T-cell (primary cell): ENCODE data around the gene RBL1. TPM values are rescaled to one million over a fixed set of nuclear protein-coding genes. Genes with fewer than 3 reads are reported as not detected.

ENCODE experiments used
- ATAC-seq, 4 experiments: fragments of 200-7000 bp in 3 of 4; fragments of 150-1000 bp in 1 of 4; cut with Tn5 transposase; replicated peaks in 1 of 4; 1 replicate in 3 of 4; 2 replicates in 1 of 4; pipeline ENCODE4 v1.10.0; 2021; ENCODE audit warnings: moderate library complexity in 3 of 4, mild to moderate bottlenecking in 2 of 4, moderate number of reproducible peaks in 1 of 4
- CTCF ChIA-PET, 2 donors: fragments of 300-600 bp; sonication (Branson Sonifier 250); formaldehyde crosslinking; loops; one replicate each; lab custom pipeline; 2022; ENCODE audit warnings: antibody characterized with exemption in 2 of 2; lab: Charles Lee
- POLR2A ChIA-PET, 2 donors: fragments of 300-600 bp; sonication (Branson Sonifier 250); formaldehyde crosslinking; loops; one replicate each; lab custom pipeline; 2022; ENCODE audit warnings: antibody characterized with exemption in 2 of 2; lab: Charles Lee
- DNase-seq, 35 experiments: peaks; one replicate each; pipeline versions ENCODE4 v3.0.0 to v3.0.0-alpha.2; 2013 to 2023
- H3K27ac ChIP-seq: one replicate; pipeline ENCODE4 v1.5.1; 2013; ENCODE audit warnings: low read length
- H3K27me3 ChIP-seq, 2 experiments: replicated peaks in 1 of 2; 1 replicate in 1 of 2; 2 replicates in 1 of 2; pipeline versions ENCODE4 v1.6.1 to v1.7.0; 2013; ENCODE audit warnings: low read length in 1 of 2, mixed read lengths in 1 of 2; ENCODE audit not compliant: control insufficient read depth in 2 of 2, insufficient read depth in 2 of 2; ENCODE audit errors: extremely low read depth in 1 of 2
- H3K36me3 ChIP-seq, 2 donors: 1 replicate in 1 of 2; 2 replicates in 1 of 2; pipeline versions ENCODE4 v1.6.1 to v1.7.0; 2013; ENCODE audit warnings: low read length in 1 of 2; ENCODE audit not compliant: control insufficient read depth in 2 of 2, insufficient read depth in 1 of 2; ENCODE audit errors: extremely low read depth in 1 of 2
- H3K4me1 ChIP-seq, 2 experiments: 1 replicate in 1 of 2; 2 replicates in 1 of 2; pipeline versions ENCODE4 v1.6.1 to v1.7.0; 2013; ENCODE audit warnings: low read length in 2 of 2, mixed read lengths in 1 of 2; ENCODE audit not compliant: insufficient read depth in 2 of 2, control insufficient read depth in 1 of 2; ENCODE audit errors: extremely low read depth in 1 of 2
- H3K4me3 ChIP-seq, 2 donors: 1 replicate in 1 of 2; 2 replicates in 1 of 2; pipeline versions ENCODE4 v1.5.1 to v1.7.0; 2013; ENCODE audit warnings: mild to moderate bottlenecking in 2 of 2, low read length in 1 of 2, moderate library complexity in 1 of 2; ENCODE audit not compliant: control insufficient read depth in 1 of 2; ENCODE audit errors: extremely low read depth in 1 of 2
- H3K9me3 ChIP-seq: 2 replicates; pipeline ENCODE4 v1.7.0; 2013
- H3K27ac Mint-ChIP-seq, 2 donors: one replicate each; pipeline ENCODE4 v1.8.0; 2020 to 2021; ENCODE audit warnings: mild to moderate bottlenecking in 2 of 2, mixed read lengths in 2 of 2
- H3K27me3 Mint-ChIP-seq, 2 donors: one replicate each; pipeline ENCODE4 v1.8.0; 2021 to 2022; ENCODE audit warnings: mixed read lengths in 2 of 2
- H3K36me3 Mint-ChIP-seq: one replicate; pipeline ENCODE4 v1.8.0; 2021; ENCODE audit warnings: mixed read lengths
- H3K4me1 Mint-ChIP-seq, 3 donors: one replicate each; pipeline ENCODE4 v1.8.0; 2020 to 2022; ENCODE audit warnings: mixed read lengths in 3 of 3, mild to moderate bottlenecking in 1 of 3
- H3K4me3 Mint-ChIP-seq, 3 donors: one replicate each; pipeline ENCODE4 v1.8.0; 2020 to 2022; ENCODE audit warnings: mild to moderate bottlenecking in 3 of 3, mixed read lengths in 3 of 3, moderate library complexity in 3 of 3
- H3K9me3 Mint-ChIP-seq, 3 donors: one replicate each; pipeline ENCODE4 v1.8.0; 2020 to 2022; ENCODE audit warnings: mixed read lengths in 3 of 3
- WGBS: methylation state at CpG from one replicate; pipeline ENCODE4 v1.1.5; 2013; ENCODE audit warnings: missing lambda C conversion rate; ENCODE audit not compliant: insufficient coverage; 5-methylcytosine and 5-hydroxymethylcytosine counted together
- total RNA-seq, 35 experiments: library from RNA in 6 of 35; stranded (reverse) in 6 of 35; fragments of 120-200 nt in 1 of 35; gene quantifications; one replicate each; pipeline versions ENCODE4 v1.2.1 to v1.2.4 and lab custom pipeline; 2013 to 2026

The RBL1 gene, protein sequence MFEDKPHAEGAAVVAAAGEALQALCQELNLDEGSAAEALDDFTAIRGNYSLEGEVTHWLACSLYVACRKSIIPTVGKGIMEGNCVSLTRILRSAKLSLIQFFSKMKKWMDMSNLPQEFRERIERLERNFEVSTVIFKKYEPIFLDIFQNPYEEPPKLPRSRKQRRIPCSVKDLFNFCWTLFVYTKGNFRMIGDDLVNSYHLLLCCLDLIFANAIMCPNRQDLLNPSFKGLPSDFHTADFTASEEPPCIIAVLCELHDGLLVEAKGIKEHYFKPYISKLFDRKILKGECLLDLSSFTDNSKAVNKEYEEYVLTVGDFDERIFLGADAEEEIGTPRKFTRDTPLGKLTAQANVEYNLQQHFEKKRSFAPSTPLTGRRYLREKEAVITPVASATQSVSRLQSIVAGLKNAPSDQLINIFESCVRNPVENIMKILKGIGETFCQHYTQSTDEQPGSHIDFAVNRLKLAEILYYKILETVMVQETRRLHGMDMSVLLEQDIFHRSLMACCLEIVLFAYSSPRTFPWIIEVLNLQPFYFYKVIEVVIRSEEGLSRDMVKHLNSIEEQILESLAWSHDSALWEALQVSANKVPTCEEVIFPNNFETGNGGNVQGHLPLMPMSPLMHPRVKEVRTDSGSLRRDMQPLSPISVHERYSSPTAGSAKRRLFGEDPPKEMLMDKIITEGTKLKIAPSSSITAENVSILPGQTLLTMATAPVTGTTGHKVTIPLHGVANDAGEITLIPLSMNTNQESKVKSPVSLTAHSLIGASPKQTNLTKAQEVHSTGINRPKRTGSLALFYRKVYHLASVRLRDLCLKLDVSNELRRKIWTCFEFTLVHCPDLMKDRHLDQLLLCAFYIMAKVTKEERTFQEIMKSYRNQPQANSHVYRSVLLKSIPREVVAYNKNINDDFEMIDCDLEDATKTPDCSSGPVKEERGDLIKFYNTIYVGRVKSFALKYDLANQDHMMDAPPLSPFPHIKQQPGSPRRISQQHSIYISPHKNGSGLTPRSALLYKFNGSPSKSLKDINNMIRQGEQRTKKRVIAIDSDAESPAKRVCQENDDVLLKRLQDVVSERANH
- total RNA-seq (10 to 100 TPM; 24.3 to 29.7 (median 28.2) TPM), total RNA-seq (lab: John Stamatoyannopoulos, UW) (15.2 to 146 (median 55.7) reads per million in 29 experiments)
- 30.2 TPM for total RNA-seq (2013)

DNA sequence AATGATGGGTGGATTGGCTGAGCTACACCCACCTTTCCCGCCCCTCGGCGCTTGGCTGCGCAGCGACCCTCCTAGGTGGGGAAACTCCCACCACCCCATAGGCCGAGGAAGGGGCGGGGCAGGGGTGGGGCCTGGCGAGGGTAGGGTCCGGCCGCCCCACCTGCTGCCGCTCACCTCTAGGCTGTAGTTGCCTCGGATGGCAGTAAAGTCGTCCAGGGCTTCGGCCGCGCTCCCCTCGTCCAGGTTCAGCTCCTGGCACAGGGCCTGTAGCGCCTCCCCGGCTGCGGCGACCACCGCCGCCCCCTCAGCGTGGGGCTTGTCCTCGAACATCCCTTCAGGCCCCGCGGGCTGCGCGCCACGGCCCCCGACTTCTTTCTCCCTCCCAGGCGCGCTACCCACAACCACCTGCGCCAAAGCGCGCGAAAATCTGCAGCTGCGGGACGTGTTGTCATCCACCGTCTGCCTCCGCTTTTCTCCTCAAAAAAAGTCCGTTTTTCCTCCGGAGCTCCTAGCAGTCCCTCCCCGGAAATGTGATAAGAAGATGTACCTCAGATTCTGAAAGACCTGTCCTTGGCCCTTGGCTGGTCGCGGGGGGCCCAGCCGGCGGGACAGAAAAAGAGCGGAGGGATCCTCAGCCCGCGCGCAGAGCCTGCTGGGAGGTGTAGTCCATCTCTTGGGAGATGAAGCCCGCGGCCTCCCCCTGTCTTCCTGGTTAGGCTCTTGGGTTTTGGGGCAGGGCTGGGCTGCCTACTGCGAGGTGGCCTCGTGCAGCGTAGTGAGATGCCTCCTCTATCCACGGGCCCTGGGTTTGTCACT, at the start of gene RBL1:
TSS of gene RBL1 (minus strand) at position 399 of the 816 bp plus-strand sequence. CDS start at position 330, 69 bp downstream.
- DNase-seq, result peak; percentile 72 to 89 (median 82)
- H3K36me3 Mint-ChIP-seq, result peaks cover 12% of the 10 kb centered on the region
- H3K9me3 Mint-ChIP-seq, result no peaks in the 10 kb centered on the region
- H3K4me1 Mint-ChIP-seq, result peaks cover 28 to 40% (median 35%) of the 10 kb centered on the region in 3 donors
- whole genome bisulfite sequencing, result 0% methylated on average over 53 of the region's 58 CpGs
- Histone ChIP-seq H3K4me1 (peaks cover 3 to 30% of the 10 kb centered on the region in 2 experiments), H3K4me3 (peak within 1 kb of the TSS; percentile 72 to 84), H3K36me3 (peaks cover 0 to 4% of the 10 kb centered on the region in 2 donors), H3K27ac (peak within 1 kb of the TSS; percentile 84), H3K9me3 (no peaks in the 10 kb centered on the region), H3K27me3 (no peaks in the 10 kb centered on the region)
- H3K27me3 Mint-ChIP-seq, result no peaks in the 10 kb centered on the region
- peak within 1 kb of the TSS; percentile 99 to 100 for H3K27ac Mint-ChIP-seq
- H3K4me3 Mint-ChIP-seq, result peak within 1 kb of the TSS; percentile 95 to 99 (median 99)
- ATAC-seq, result peak; percentile 85 to 88 (median 86)
- ChIA-PET POLR2A (interaction anchor here (0.5 to 0.6 kb wide), 7 partner anchors 18 to 492 kb away, joined by 3 to 11 read pairs (median 4); no protein-coding TSS in a partner anchor), CTCF (interaction anchor here (0.6 to 4.2 kb wide), 8 partner anchors 9 to 1142 kb away, joined by 3 to 31 read pairs (median 6); partner anchors contain the start of genes MROH8 (in 1 of the 2), RPN2 (in 1 of the 2) and SCAND1 (in 1 of the 2))

DNA sequence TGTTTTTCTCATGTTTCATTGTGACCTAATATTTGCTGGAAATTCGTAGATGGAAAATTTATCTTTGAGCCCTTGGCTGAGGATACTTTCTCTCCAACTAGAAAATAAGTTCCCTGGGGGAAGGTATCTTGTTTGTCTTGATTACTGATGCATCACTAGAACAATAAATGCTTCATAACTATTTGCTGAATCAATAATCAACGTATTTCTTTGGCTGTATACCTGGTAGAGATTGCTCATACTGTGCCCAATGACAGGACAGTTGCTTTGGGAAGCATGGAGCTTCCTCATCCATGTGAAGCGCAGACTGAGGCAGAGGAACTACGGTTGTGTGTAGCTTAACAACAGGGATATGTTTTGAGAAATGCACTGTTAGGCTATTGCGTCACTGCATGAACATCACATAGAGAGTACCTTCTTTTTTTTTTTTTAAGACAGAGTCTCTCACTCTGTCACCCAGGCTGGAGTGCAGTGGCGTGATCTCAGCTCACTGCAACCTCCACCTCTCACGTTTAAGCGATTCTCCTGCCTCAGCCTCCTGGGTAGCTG, 49.1 kb upstream of the RBL1 start:
- ChIA-PET POLR2A (no interaction called here), CTCF (no interaction called here)
- no peak for DNase-seq
- H3K27ac Mint-ChIP-seq, result no peak overlapping the region
- Histone ChIP-seq H3K27ac (no peak overlapping the region), H3K27me3 (no peaks in the 10 kb centered on the region), H3K4me1 (no peaks in the 10 kb centered on the region), H3K9me3 (no peaks in the 10 kb centered on the region), H3K36me3 (no peaks in the 10 kb centered on the region), H3K4me3 (no peak overlapping the region)
- ATAC-seq, result no peak
- no peaks in the 10 kb centered on the region for H3K4me1 Mint-ChIP-seq
- no peak overlapping the region for H3K4me3 Mint-ChIP-seq
- no peaks in the 10 kb centered on the region for H3K27me3 Mint-ChIP-seq
- no peaks in the 10 kb centered on the region for H3K36me3 Mint-ChIP-seq
- 86% methylated on average over 6 of the region's 8 CpGs for WGBS
- H3K9me3 Mint-ChIP-seq, result no peaks in the 10 kb centered on the region

DNA sequence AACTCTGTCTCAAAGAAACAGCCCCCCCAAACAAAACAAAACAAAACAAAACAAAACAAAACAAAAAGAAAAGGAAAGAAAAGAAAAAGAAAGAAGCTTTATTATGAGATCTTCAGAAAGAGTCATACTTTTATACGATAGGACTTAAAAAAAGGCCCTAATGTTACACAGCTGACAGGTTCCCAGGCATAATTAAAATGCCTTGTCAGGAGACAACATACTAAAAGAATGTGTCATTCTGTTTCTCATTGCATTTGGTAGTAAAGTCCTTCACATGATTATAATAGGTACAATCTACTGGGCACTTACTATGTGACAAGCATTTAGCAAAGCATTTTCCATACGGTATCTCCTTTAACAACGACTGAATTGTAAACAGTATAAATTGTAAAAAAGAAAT, 46.9 kb upstream of the RBL1 start:
- POLR2A ChIA-PET, result no interaction called here
- ATAC-seq, result no peak
- H3K27ac Mint-ChIP-seq, result no peak overlapping the region

DNA sequence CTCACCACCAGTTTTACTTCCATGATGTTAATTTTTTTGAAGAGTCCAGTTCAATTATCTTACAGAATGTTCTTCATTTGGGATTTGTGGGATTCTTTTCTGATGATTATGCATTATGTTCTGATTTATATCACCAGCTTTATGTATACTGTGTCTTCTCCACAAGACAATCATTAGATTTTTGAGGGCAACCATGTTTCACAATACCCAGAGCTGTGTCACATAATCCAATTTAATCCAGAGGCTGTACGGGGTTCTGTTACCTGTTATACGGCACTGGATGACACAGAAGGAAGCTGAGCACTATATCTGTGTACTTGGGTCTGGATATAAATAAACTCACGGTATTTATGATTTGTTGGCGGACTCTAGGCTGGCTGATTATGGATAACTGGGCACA, 41.8 kb upstream of the RBL1 start:
- WGBS, result no CpG with 5 or more reads among the region's 4 CpGs
- Mint-ChIP-seq H3K4me3 (no peak overlapping the region), H3K9me3 (no peaks in the 10 kb centered on the region), H3K27me3 (no peaks in the 10 kb centered on the region), H3K27ac (no peak overlapping the region), H3K4me1 (no peaks in the 10 kb centered on the region), H3K36me3 (no peaks in the 10 kb centered on the region)
- no peaks in the 10 kb centered on the region for H3K4me1 ChIP-seq
- no peak overlapping the region for H3K4me3 ChIP-seq
- POLR2A ChIA-PET, result no interaction called here
- CTCF ChIA-PET, result no interaction called here
- no peak for DNase-seq
- H3K27ac ChIP-seq, result no peak overlapping the region
- no peaks in the 10 kb centered on the region for H3K36me3 ChIP-seq
- H3K9me3 ChIP-seq, result no peaks in the 10 kb centered on the region
- no peak for ATAC-seq
- no peaks in the 10 kb centered on the region for H3K27me3 ChIP-seq

More for the DNA sequence above, 46.9 kb upstream of the RBL1 start:
- Histone ChIP-seq H3K9me3 (no peaks in the 10 kb centered on the region), H3K27me3 (no peaks in the 10 kb centered on the region), H3K4me3 (no peak overlapping the region), H3K4me1 (no peaks in the 10 kb centered on the region), H3K36me3 (no peaks in the 10 kb centered on the region), H3K27ac (no peak overlapping the region)
- Mint-ChIP-seq H3K36me3 (no peaks in the 10 kb centered on the region), H3K27me3 (no peaks in the 10 kb centered on the region), H3K4me3 (no peak overlapping the region), H3K4me1 (no peaks in the 10 kb centered on the region), H3K9me3 (no peaks in the 10 kb centered on the region)
- DNase-seq, result no peak
- CTCF ChIA-PET, result no interaction called here
- no CpG with 5 or more reads among the region's 3 CpGs for WGBS

DNA sequence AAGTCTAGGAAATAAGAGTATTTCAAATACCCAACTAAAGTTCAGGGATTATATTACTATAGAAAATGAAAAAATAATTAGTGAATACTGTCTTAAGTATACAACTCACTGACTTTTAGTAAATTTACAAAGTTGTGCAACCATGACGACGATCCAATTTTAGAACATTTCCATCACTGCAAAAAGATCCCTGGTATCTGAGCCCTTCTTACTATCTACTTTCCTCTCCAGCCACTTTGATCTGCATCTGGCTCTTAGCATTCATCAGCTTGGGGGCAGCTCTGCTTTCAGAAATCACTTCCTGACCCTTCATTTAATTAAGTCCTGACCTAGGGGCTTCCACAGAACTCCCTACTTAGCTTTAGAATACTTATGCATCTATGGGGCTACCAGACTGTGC, 38.2 kb upstream of the RBL1 start:
- ChIA-PET CTCF (no interaction called here), POLR2A (no interaction called here)
- no peak overlapping the region for H3K4me3 ChIP-seq
- Mint-ChIP-seq H3K4me3 (no peak overlapping the region), H3K4me1 (peaks cover 0 to 4% (median 3%) of the 10 kb centered on the region in 3 donors), H3K27me3 (no peaks in the 10 kb centered on the region), H3K36me3 (no peaks in the 10 kb centered on the region), H3K27ac (no peak overlapping the region), H3K9me3 (no peaks in the 10 kb centered on the region)
- peaks cover 0 to under 1% of the 10 kb centered on the region in 2 experiments for H3K27me3 ChIP-seq
- no CpG with 5 or more reads among the region's 2 CpGs for WGBS
- H3K9me3 ChIP-seq, result no peaks in the 10 kb centered on the region
- no peaks in the 10 kb centered on the region for H3K36me3 ChIP-seq
- no peak for ATAC-seq
- H3K4me1 ChIP-seq, result no peaks in the 10 kb centered on the region
- DNase-seq, result no peak
- H3K27ac ChIP-seq, result no peak overlapping the region
